Stimulated activated naive CD8-positive, alpha-beta T cell treated with anti-CD3 and anti-CD28 coated beads, Interleukin-15, Interleukin-2, amounts not matched to agents 100 ng/mL and 50 ng/mL, for 24 hours (primary cell): ENCODE results near the gene DCBLD2.

ENCODE experiments used
- H3K27ac Mint-ChIP-seq: one replicate; pipeline ENCODE4 v1.8.0; 2021; ENCODE audit warnings: mild to moderate bottlenecking, mixed read lengths
- H3K27me3 Mint-ChIP-seq: one replicate; pipeline ENCODE4 v1.8.0; 2021; ENCODE audit warnings: mixed read lengths
- H3K36me3 Mint-ChIP-seq: one replicate; pipeline ENCODE4 v1.8.0; 2021; ENCODE audit warnings: low read depth, mixed read lengths
- H3K4me1 Mint-ChIP-seq: one replicate; pipeline ENCODE4 v1.8.0; 2021; ENCODE audit warnings: low read depth, mixed read lengths
- H3K4me3 Mint-ChIP-seq: one replicate; pipeline ENCODE4 v1.8.0; 2021; ENCODE audit warnings: mild to moderate bottlenecking, mixed read lengths
- H3K9me3 Mint-ChIP-seq: one replicate; pipeline ENCODE4 v1.8.0; 2021; ENCODE audit warnings: mixed read lengths

Gene DCBLD2

GRCh38 chr3:98763819-98764418, 137.6 kb downstream of the DCBLD2 start:
- H3K27ac Mint-ChIP-seq: no peak overlapping the region
- peaks cover 21% of the 10 kb centered on the region for H3K27me3 Mint-ChIP-seq

GRCh38 chr3:98763076-98763475, 138.4 kb downstream of the DCBLD2 start, which contains the start of gene ST3GAL6:
TSS of gene ST3GAL6 (plus strand) at chr3:98763340. CDS start at chr3:98768441, 5,101 bp downstream.
- no peak within 1 kb of the TSS for H3K27ac Mint-ChIP-seq
- no peak within 1 kb of the TSS for H3K4me3 Mint-ChIP-seq
- peaks cover 4% of the 10 kb centered on the region for H3K4me1 Mint-ChIP-seq
- peaks cover 14% of the 10 kb centered on the region for H3K27me3 Mint-ChIP-seq
- H3K36me3 Mint-ChIP-seq: no peaks in the 10 kb centered on the region
- no peaks in the 10 kb centered on the region for H3K9me3 Mint-ChIP-seq

More at GRCh38 chr3:98763819-98764418, 137.6 kb downstream of the DCBLD2 start:
- peaks cover 4% of the 10 kb centered on the region for H3K4me1 Mint-ChIP-seq
- no peaks in the 10 kb centered on the region for H3K9me3 Mint-ChIP-seq
- no peaks in the 10 kb centered on the region for H3K36me3 Mint-ChIP-seq
- H3K4me3 Mint-ChIP-seq: no peak overlapping the region

GRCh38 chr3:98761643-98762229, 139.8 kb downstream of the DCBLD2 start:
- no peak overlapping the region for H3K4me3 Mint-ChIP-seq
- no peaks in the 10 kb centered on the region for H3K9me3 Mint-ChIP-seq
- peaks cover 8% of the 10 kb centered on the region for H3K27me3 Mint-ChIP-seq
- peaks cover 4% of the 10 kb centered on the region for H3K4me1 Mint-ChIP-seq
- no peak overlapping the region for H3K27ac Mint-ChIP-seq
- no peaks in the 10 kb centered on the region for H3K36me3 Mint-ChIP-seq

GRCh38 chr3:98759629-98760028, 141.9 kb downstream of the DCBLD2 start:
- Mint-ChIP-seq H3K4me1 (peaks cover 4% of the 10 kb centered on the region), H3K36me3 (no peaks in the 10 kb centered on the region), H3K27ac (no peak overlapping the region), H3K27me3 (peaks cover 8% of the 10 kb centered on the region), H3K9me3 (no peaks in the 10 kb centered on the region), H3K4me3 (no peak overlapping the region)

GRCh38 chr3:98755601-98756000, 145.9 kb downstream of the DCBLD2 start:
- Mint-ChIP-seq H3K4me3 (no peak overlapping the region), H3K36me3 (no peaks in the 10 kb centered on the region), H3K4me1 (no peaks in the 10 kb centered on the region), H3K27ac (no peak overlapping the region), H3K27me3 (peaks cover 14% of the 10 kb centered on the region), H3K9me3 (no peaks in the 10 kb centered on the region)

- no peaks in the 10 kb centered on the region for H3K36me3 Mint-ChIP-seq
- H3K9me3 Mint-ChIP-seq: no peaks in the 10 kb centered on the region
- no peak overlapping the region for H3K4me3 Mint-ChIP-seq
- H3K4me1 Mint-ChIP-seq: no peaks in the 10 kb centered on the region
- H3K27me3 Mint-ChIP-seq: peaks cover 14% of the 10 kb centered on the region
- H3K27ac Mint-ChIP-seq: no peak overlapping the region
Observed at GRCh38 chr3:98754483-98754882, 147.0 kb downstream of the DCBLD2 start.

GRCh38 chr3:98750276-98750919, 151.1 kb downstream of the DCBLD2 start:
- Mint-ChIP-seq H3K27ac (no peak overlapping the region), H3K4me1 (no peaks in the 10 kb centered on the region), H3K27me3 (peaks cover 27% of the 10 kb centered on the region), H3K9me3 (no peaks in the 10 kb centered on the region), H3K36me3 (no peaks in the 10 kb centered on the region), H3K4me3 (no peak overlapping the region)

GRCh38 chr3:98746882-98747281, 154.6 kb downstream of the DCBLD2 start:
- Mint-ChIP-seq H3K9me3 (no peaks in the 10 kb centered on the region), H3K27me3 (peaks cover 13% of the 10 kb centered on the region), H3K4me1 (no peaks in the 10 kb centered on the region), H3K27ac (no peak overlapping the region), H3K4me3 (no peak overlapping the region), H3K36me3 (no peaks in the 10 kb centered on the region)

- Mint-ChIP-seq H3K27ac (no peak overlapping the region), H3K4me1 (no peaks in the 10 kb centered on the region), H3K4me3 (no peak overlapping the region), H3K27me3 (peaks cover 13% of the 10 kb centered on the region), H3K9me3 (no peaks in the 10 kb centered on the region), H3K36me3 (no peaks in the 10 kb centered on the region)
Observed at GRCh38 chr3:98746122-98746521, 155.4 kb downstream of the DCBLD2 start.
